ENCODE data around the gene CACFD1.

- no peak for TF ChIP-seq CTCF (IDR thresholded peaks at IDR 0.05)
- TF ChIP-seq EP300 (IDR thresholded peaks at IDR 0.05): no peak
Measured at GRCh38 chr9:133474853-133475252, 15.1 kb downstream of the CACFD1 start.

Measured in tibial nerve (tissue), 4 donors.